GM12878 (cell line): ENCODE results near the gene NT5C2. TPM values are rescaled to one million over a fixed set of nuclear protein-coding genes. Genes with fewer than 3 reads are reported as not detected.

ENCODE experiments used
- DPF2 ChIP-seq: fragments of 450-650 bp; IDR thresholded peaks from 2 replicates; pipeline ENCODE4 v1.6.1; 2017; ENCODE audit warnings: mild to moderate bottlenecking
- EP300 ChIP-seq, 2 experiments: fragments of 150-350 bp in 1 of 2; IDR thresholded peaks; 2 replicates each; pipeline ENCODE4 v1.6.1; 2011 to 2012; ENCODE audit warnings: low read depth in 2 of 2, low read length in 2 of 2, borderline replicate concordance in 1 of 2, improper control_type of control experiment in 1 of 2, inconsistent platforms in 1 of 2; ENCODE audit not compliant: control insufficient read depth in 1 of 2
- FOS ChIP-seq: IDR thresholded peaks from 3 replicates; pipeline ENCODE4 v1.6.1; 2011; ENCODE audit warnings: borderline replicate concordance; ENCODE audit not compliant: insufficient read length; ENCODE audit errors: extremely low read depth
- FOXM1 ChIP-seq: IDR thresholded peaks from 2 replicates; pipeline ENCODE4 v1.6.1; 2012; ENCODE audit warnings: low read depth, mild to moderate bottlenecking, inconsistent platforms, low read length, moderate library complexity
- JUNB ChIP-seq: IDR thresholded peaks from 2 replicates; pipeline ENCODE4 v1.6.1; 2016; ENCODE audit warnings: antibody characterized with exemption, mild to moderate bottlenecking
- NFXL1 ChIP-seq: fragments of 450-650 bp; IDR thresholded peaks from 2 replicates; pipeline ENCODE4 v1.6.1; 2017; ENCODE audit warnings: antibody characterized with exemption, mild to moderate bottlenecking, borderline replicate concordance
- POLR2A ChIP-seq: IDR thresholded peaks from 2 replicates; pipeline ENCODE4 v1.6.1; 2011; ENCODE audit warnings: low read depth, mild to moderate bottlenecking, low read length
- TARDBP ChIP-seq: IDR thresholded peaks from 2 replicates; pipeline ENCODE4 v1.6.1; 2016; ENCODE audit warnings: borderline replicate concordance
- ZNF384 ChIP-seq: IDR thresholded peaks from 2 replicates; pipeline ENCODE4 v1.6.1; 2012; ENCODE audit warnings: low read depth, mild to moderate bottlenecking, low read length, improper control_type of control experiment, borderline replicate concordance
- polyA plus RNA-seq, 11 experiments: library from polyadenylated mRNA; depleted of rRNA in 4 of 11; unstranded in 6 of 11; stranded (reverse) in 5 of 11; fragments of >200 nt; fragmentation: Nextera tagmentation in 4 of 11; fragmentation: Illumina TruSeq in 1 of 11; extraction: Ambion mirVana in 4 of 11; extraction: Trizol in 1 of 11; gene quantifications; 1 replicate in 1 of 11; 2 replicates in 10 of 11; pipeline versions ENCODE4 v1.2.1 to v1.2.3, GENCODE V29; 2011 to 2016; ENCODE audit warnings: inconsistent platforms in 2 of 11, missing spikeins in 2 of 11, low read depth in 1 of 11
- total RNA-seq, 4 experiments: library from RNA; depleted of rRNA in 3 of 4; stranded (reverse); fragments of >200 nt in 3 of 4; fragmentation: Illumina TruSeq in 1 of 4; extraction: Trizol in 1 of 4; gene quantifications; 2 replicates each; pipeline versions ENCODE4 v1.2.1 to v1.2.3, GENCODE V29; 2013 to 2021
- TF ChIP-seq, protein P1 (sequence below): fragments of 450-650 bp; IDR thresholded peaks from 2 replicates; pipeline ENCODE4 v1.6.1; 2017; ENCODE audit warnings: mild to moderate bottlenecking
- TF ChIP-seq, protein P2 (sequence below): fragments of 450-650 bp; IDR thresholded peaks from 2 replicates; pipeline ENCODE4 v1.6.1; 2017; ENCODE audit warnings: mild to moderate bottlenecking, moderate library complexity
- TF ChIP-seq, protein P3 (sequence below): fragments of 450-650 bp; IDR thresholded peaks from 2 replicates; pipeline ENCODE4 v1.6.1; 2017; ENCODE audit warnings: mild to moderate bottlenecking, moderate library complexity

Gene NT5C2
- total and polyA plus RNA-seq, 10 of the 15 experiments (the other 5 are each of a cell fraction or from before 2014, with no cell fraction given): 15.8 to 70.1 (median 56.0) TPM

DNA sequence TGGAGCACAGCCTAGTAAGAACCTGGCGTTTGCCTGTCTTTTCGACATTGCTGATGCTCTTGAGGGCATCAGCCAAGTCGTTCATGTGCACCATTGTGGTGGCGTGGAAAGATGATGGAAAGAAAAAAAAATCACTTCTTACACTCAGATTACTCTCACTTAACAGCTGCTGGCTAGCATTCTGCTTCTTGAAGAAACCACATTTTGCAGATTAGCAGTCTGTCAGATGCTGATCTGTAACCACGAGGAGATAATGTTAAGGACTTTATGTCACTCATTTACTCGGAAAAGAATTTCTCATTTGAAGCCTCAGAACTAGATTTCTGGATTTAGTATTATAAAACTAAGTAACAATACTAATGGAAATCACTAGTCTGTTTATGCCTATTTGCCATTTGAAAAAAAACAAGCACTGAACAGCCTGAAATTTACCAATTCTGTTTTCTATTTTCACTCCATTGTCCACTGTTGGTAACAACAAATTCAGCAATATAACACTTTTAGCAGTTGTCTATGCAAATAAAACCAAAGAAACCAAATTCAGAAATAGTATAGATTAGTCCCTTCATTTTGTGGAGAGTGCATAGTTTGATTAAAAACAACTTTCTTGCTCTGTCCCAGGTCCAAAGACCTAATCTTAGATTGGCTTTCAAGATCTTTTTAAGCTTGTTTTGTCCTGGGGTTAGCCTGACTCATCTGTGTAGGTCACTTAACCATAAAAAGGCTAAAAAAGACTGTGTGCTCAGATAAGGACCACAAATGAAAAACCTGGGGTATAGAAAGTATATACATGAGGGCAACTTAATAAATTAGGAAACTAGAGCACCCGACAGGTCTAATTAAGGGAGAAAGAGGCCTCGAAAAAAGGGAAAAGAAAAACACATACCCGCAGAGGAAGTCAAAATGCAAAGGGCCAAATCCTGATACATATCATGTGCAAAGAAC is 67.5 kb downstream of the NT5C2 start (continued):
- TF ChIP-seq, protein P1, sequence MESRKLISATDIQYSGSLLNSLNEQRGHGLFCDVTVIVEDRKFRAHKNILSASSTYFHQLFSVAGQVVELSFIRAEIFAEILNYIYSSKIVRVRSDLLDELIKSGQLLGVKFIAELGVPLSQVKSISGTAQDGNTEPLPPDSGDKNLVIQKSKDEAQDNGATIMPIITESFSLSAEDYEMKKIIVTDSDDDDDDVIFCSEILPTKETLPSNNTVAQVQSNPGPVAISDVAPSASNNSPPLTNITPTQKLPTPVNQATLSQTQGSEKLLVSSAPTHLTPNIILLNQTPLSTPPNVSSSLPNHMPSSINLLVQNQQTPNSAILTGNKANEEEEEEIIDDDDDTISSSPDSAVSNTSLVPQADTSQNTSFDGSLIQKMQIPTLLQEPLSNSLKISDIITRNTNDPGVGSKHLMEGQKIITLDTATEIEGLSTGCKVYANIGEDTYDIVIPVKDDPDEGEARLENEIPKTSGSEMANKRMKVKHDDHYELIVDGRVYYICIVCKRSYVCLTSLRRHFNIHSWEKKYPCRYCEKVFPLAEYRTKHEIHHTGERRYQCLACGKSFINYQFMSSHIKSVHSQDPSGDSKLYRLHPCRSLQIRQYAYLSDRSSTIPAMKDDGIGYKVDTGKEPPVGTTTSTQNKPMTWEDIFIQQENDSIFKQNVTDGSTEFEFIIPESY: no peak
- TF ChIP-seq TARDBP (no peak), POLR2A (no peak), NFXL1 (no peak), JUNB (peak; percentile 98), ZNF384 (peak; percentile 64), EP300 (IDR thresholded peaks at IDR 0.05; ENCODE audit: borderline replicate concordance in 1 of 2, control insufficient read depth in 1 of 2, low read depth in 2 of 2, low read length in 2 of 2) (peak; percentile 89 to 90), FOXM1 (peak; percentile 99), FOS (no peak), DPF2 (peak; percentile 93)
- TF ChIP-seq, protein P2, sequence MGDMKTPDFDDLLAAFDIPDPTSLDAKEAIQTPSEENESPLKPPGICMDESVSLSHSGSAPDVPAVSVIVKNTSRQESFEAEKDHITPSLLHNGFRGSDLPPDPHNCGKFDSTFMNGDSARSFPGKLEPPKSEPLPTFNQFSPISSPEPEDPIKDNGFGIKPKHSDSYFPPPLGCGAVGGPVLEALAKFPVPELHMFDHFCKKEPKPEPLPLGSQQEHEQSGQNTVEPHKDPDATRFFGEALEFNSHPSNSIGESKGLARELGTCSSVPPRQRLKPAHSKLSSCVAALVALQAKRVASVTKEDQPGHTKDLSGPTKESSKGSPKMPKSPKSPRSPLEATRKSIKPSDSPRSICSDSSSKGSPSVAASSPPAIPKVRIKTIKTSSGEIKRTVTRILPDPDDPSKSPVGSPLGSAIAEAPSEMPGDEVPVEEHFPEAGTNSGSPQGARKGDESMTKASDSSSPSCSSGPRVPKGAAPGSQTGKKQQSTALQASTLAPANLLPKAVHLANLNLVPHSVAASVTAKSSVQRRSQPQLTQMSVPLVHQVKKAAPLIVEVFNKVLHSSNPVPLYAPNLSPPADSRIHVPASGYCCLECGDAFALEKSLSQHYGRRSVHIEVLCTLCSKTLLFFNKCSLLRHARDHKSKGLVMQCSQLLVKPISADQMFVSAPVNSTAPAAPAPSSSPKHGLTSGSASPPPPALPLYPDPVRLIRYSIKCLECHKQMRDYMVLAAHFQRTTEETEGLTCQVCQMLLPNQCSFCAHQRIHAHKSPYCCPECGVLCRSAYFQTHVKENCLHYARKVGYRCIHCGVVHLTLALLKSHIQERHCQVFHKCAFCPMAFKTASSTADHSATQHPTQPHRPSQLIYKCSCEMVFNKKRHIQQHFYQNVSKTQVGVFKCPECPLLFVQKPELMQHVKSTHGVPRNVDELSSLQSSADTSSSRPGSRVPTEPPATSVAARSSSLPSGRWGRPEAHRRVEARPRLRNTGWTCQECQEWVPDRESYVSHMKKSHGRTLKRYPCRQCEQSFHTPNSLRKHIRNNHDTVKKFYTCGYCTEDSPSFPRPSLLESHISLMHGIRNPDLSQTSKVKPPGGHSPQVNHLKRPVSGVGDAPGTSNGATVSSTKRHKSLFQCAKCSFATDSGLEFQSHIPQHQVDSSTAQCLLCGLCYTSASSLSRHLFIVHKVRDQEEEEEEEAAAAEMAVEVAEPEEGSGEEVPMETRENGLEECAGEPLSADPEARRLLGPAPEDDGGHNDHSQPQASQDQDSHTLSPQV: no peak
- TF ChIP-seq, protein P3, sequence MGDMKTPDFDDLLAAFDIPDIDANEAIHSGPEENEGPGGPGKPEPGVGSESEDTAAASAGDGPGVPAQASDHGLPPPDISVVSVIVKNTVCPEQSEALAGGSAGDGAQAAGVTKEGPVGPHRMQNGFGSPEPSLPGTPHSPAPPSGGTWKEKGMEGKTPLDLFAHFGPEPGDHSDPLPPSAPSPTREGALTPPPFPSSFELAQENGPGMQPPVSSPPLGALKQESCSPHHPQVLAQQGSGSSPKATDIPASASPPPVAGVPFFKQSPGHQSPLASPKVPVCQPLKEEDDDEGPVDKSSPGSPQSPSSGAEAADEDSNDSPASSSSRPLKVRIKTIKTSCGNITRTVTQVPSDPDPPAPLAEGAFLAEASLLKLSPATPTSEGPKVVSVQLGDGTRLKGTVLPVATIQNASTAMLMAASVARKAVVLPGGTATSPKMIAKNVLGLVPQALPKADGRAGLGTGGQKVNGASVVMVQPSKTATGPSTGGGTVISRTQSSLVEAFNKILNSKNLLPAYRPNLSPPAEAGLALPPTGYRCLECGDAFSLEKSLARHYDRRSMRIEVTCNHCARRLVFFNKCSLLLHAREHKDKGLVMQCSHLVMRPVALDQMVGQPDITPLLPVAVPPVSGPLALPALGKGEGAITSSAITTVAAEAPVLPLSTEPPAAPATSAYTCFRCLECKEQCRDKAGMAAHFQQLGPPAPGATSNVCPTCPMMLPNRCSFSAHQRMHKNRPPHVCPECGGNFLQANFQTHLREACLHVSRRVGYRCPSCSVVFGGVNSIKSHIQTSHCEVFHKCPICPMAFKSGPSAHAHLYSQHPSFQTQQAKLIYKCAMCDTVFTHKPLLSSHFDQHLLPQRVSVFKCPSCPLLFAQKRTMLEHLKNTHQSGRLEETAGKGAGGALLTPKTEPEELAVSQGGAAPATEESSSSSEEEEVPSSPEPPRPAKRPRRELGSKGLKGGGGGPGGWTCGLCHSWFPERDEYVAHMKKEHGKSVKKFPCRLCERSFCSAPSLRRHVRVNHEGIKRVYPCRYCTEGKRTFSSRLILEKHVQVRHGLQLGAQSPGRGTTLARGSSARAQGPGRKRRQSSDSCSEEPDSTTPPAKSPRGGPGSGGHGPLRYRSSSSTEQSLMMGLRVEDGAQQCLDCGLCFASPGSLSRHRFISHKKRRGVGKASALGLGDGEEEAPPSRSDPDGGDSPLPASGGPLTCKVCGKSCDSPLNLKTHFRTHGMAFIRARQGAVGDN: no peak
